Keratinocyte (primary cell): ENCODE measurements around the gene ARRB1. TPM values are rescaled to one million over a fixed set of nuclear protein-coding genes. Genes with fewer than 3 reads are reported as not detected.
"Not testable (repeated sequence)": the region's sequence is repeated elsewhere in the genome, so short reads cannot be mapped to it uniquely, and the experiment has no call there.

ENCODE experiments used
- DNase-seq: peaks from one replicate; pipeline ENCODE4 v3.0.0-alpha.2; 2011; ENCODE audit warnings: low read depth, missing footprints, low spot score
- FAIRE-seq: peaks from 2 replicates; lab custom pipeline; 2011; peaks lifted over from hg19 to GRCh38; lab: Jason Lieb, UNC
- H2AFZ ChIP-seq: 2 replicates; pipeline ENCODE4 v1.6.0; 2012; ENCODE audit warnings: low read length, control low read depth, inconsistent platforms; ENCODE audit not compliant: control insufficient read depth
- H3K27ac ChIP-seq: 2 replicates; pipeline ENCODE4 v1.5.1; 2011; ENCODE audit warnings: low read length; ENCODE audit not compliant: control insufficient read depth, insufficient read depth
- H3K27me3 ChIP-seq: 3 replicates; pipeline ENCODE4 v1.6.0; 2011; ENCODE audit warnings: low read length; ENCODE audit not compliant: control insufficient read depth, insufficient read depth; ENCODE audit errors: extremely low read depth
- H3K36me3 ChIP-seq, 2 experiments: 2 replicates in 1 of 2; 3 replicates in 1 of 2; pipeline ENCODE4 v1.5.1; 2011; ENCODE audit warnings: low read length in 2 of 2, mild to moderate bottlenecking in 1 of 2; ENCODE audit not compliant: control insufficient read depth in 2 of 2, insufficient read depth in 2 of 2; ENCODE audit errors: extremely low read depth in 1 of 2
- H3K4me1 ChIP-seq: 3 replicates; pipeline ENCODE4 v1.5.1; 2011; ENCODE audit warnings: low read length; ENCODE audit not compliant: control insufficient read depth, insufficient read depth; ENCODE audit errors: extremely low read depth
- H3K4me2 ChIP-seq: 3 replicates; pipeline ENCODE4 v1.6.0; 2011; ENCODE audit warnings: low read depth, low read length; ENCODE audit not compliant: control insufficient read depth, insufficient read depth; ENCODE audit errors: extremely low read depth
- H3K4me3 ChIP-seq, 3 experiments: fragments of 200-600 bp in 1 of 3; sonication (generic) in 1 of 3; 2 replicates in 2 of 3; 3 replicates in 1 of 3; pipeline ENCODE4 v1.5.1; 2011 to 2016; ENCODE audit warnings: low read length in 3 of 3, mild to moderate bottlenecking in 3 of 3, control low read depth in 2 of 3, inconsistent platforms in 1 of 3, low read depth in 1 of 3, mixed read lengths in 1 of 3, mixed run types in 1 of 3, moderate library complexity in 1 of 3; ENCODE audit not compliant: control insufficient read depth in 2 of 3, insufficient read depth in 2 of 3; ENCODE audit errors: extremely low read depth in 1 of 3
- H3K79me2 ChIP-seq: 2 replicates; pipeline ENCODE4 v1.6.0; 2012; ENCODE audit warnings: low read length; ENCODE audit not compliant: control insufficient read depth, insufficient read depth
- H3K9ac ChIP-seq: 3 replicates; pipeline ENCODE4 v1.6.0; 2011; ENCODE audit warnings: low read length; ENCODE audit not compliant: control insufficient read depth, insufficient read depth; ENCODE audit errors: extremely low read depth
- H3K9me1 ChIP-seq: 3 replicates; pipeline ENCODE4 v1.6.0; 2011; ENCODE audit warnings: low read length; ENCODE audit not compliant: control insufficient read depth, insufficient read depth; ENCODE audit errors: extremely low read depth
- H3K9me3 ChIP-seq: 2 replicates; pipeline ENCODE4 v1.5.1; 2012; ENCODE audit warnings: low read depth, low read length; ENCODE audit not compliant: control insufficient read depth
- H4K20me1 ChIP-seq: 3 replicates; pipeline ENCODE4 v1.6.0; 2011; ENCODE audit warnings: low read length; ENCODE audit not compliant: control insufficient read depth, insufficient read depth; ENCODE audit errors: extremely low read depth
- EZH2 ChIP-seq: IDR thresholded peaks from one replicate; pipeline ENCODE4 v1.6.1; 2012; ENCODE audit warnings: inconsistent platforms, mild to moderate bottlenecking, low read length, moderate library complexity
- dilution Hi-C: fragments of 300-500 bp; cut with MboI; formaldehyde crosslinking; loops from one replicate; pipeline ENCODE4 v1.7.0; 2020; ENCODE audit warnings: low sequenced_read_pairs; ENCODE audit not compliant: extremely low pct_ligation_motif_present
- polyA plus RNA-seq, 5 experiments: library from polyadenylated mRNA; depleted of rRNA in 3 of 5; stranded (reverse) in 3 of 5; stranded (forward) in 1 of 5; unstranded in 1 of 5; fragments of >200 nt; gene quantifications; 1 replicate in 1 of 5; 2 replicates in 3 of 5; 3 replicates in 1 of 5; pipeline versions ENCODE4 v1.2.1 to v1.2.3, GENCODE V29; 2011 to 2012; ENCODE audit warnings: missing spikeins in 2 of 5, low read depth in 1 of 5, low replicate concordance in 1 of 5
- TF ChIP-seq, protein P1 (sequence below), 3 experiments: IDR thresholded peaks in 1 of 3; conservative IDR thresholded peaks in 1 of 3; optimal IDR thresholded peaks in 1 of 3; 2 replicates in 2 of 3; 3 replicates in 1 of 3; pipeline versions ENCODE3 to v1.5.1; 2011; ENCODE audit warnings: low read length in 3 of 3, mild to moderate bottlenecking in 3 of 3, moderate library complexity in 2 of 3, control low read depth in 1 of 3, inconsistent platforms in 1 of 3; ENCODE audit not compliant: insufficient read depth in 2 of 3; ENCODE audit errors: extremely low read depth in 1 of 3

Gene ARRB1
- polyA plus RNA-seq, 1 donor (not counting 4 experiments of a cell fraction or from before 2014, with no cell fraction given), result 0.94 TPM

DNA sequence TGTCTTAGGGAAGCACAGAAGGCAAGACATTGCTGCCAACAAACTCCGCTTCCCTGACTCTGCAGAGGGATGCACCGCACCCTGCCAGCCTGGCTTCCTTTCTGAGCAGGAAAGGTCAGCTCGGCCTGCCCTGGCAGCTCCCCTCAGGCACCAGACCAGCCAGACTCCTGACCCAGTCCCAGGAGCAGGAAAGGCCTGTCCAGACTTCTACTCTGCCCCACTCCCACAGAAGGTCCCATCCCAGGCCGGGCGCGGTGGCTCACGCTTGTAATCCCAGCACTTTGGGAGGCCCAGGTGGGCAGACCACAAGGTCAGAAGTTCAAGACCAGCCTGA lies 17.7 kb downstream of the ARRB1 start:
- H3K79me2 ChIP-seq, result no peaks in the 10 kb centered on the region
- no peaks in the 10 kb centered on the region for H3K27me3 ChIP-seq
- dilution Hi-C loops, result no loop called here
- no peak overlapping the region for H3K4me2 ChIP-seq
- no peaks in the 10 kb centered on the region for H4K20me1 ChIP-seq
- FAIRE-seq (no peak), DNase-seq (no peak)
- H3K4me1 ChIP-seq, result peaks cover 23% of the 10 kb centered on the region
- no peak overlapping the region for H3K4me3 ChIP-seq
- H2AFZ ChIP-seq, result no peak overlapping the region
- H3K9me1 ChIP-seq, result no peaks in the 10 kb centered on the region
- no peak overlapping the region for H3K27ac ChIP-seq
- TF ChIP-seq, protein P1, sequence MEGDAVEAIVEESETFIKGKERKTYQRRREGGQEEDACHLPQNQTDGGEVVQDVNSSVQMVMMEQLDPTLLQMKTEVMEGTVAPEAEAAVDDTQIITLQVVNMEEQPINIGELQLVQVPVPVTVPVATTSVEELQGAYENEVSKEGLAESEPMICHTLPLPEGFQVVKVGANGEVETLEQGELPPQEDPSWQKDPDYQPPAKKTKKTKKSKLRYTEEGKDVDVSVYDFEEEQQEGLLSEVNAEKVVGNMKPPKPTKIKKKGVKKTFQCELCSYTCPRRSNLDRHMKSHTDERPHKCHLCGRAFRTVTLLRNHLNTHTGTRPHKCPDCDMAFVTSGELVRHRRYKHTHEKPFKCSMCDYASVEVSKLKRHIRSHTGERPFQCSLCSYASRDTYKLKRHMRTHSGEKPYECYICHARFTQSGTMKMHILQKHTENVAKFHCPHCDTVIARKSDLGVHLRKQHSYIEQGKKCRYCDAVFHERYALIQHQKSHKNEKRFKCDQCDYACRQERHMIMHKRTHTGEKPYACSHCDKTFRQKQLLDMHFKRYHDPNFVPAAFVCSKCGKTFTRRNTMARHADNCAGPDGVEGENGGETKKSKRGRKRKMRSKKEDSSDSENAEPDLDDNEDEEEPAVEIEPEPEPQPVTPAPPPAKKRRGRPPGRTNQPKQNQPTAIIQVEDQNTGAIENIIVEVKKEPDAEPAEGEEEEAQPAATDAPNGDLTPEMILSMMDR (optimal IDR thresholded peaks at IDR 0.05 in 1 of 3, IDR thresholded peaks at IDR 0.05 in 1 of 3, conservative IDR thresholded peaks at IDR 0.05 in 1 of 3; ENCODE audit: extremely low read depth in 1 of 3, insufficient read depth in 2 of 3, low read length in 3 of 3), result no peak
- TF ChIP-seq EZH2, result no peak
- H3K9ac ChIP-seq, result no peak overlapping the region
- no peaks in the 10 kb centered on the region for H3K9me3 ChIP-seq
- no peaks in the 10 kb centered on the region for H3K36me3 ChIP-seq

DNA sequence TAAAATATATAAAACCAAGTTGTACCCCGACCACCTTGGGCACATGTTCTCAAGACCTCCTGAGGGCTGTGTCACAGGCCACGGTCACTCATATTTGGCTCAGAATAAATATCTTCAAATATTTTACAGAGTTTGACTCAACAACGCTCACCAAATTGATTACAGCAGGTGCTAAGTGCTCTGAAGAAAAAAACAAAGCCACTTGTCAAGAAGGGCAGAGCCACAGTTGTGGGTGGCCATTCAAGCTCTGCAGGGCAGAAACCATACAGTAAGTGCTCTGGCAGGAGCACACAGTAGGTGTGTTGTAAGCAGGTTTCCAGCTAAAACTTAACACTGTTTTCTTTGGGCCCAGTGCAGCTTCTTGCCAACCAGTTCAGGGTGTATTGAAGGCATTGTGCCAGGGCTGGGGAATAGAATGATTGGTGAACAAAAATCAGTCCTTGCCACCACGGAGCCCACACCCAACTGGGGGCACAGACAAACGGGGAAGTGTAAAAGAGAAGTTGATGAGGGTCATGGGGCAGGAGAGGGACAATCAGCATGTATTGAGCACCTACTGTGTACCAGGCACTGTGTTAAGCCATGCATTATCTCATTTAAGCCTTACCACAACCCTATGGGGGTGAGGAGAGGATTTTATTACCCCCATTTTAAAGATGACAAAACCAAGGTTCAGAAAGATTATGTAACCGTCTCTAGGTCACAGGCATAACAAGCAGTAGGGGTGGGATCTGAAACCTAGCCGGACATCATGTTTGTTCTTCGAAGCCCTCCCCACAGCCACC lies 18.2 kb downstream of the ARRB1 start:
- dilution Hi-C loops, result no loop called here

DNA sequence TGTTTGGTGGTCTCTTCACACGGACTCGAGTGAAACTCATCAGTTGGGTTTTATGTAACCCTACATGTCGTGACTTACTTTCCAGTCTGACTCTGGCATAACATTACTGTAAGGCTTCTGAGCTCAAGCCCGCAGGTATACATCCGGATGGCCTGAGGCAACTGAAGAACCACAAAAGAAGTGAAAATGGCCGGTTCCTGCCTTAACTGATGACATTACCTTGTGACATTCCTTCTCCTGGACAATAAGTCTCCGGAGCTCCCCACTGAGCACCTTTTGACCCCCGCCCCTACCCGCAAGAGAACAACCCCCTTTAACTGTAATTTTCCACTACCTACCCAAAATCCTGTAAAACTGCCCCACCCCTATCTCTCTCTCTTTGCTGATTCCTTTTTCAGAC lies 19.7 kb downstream of the ARRB1 start:
- DNase-seq, H3K36me3 ChIP-seq, H3K4me3 ChIP-seq, H3K4me1 ChIP-seq, H3K9me3 ChIP-seq, dilution Hi-C loops, H3K27me3 ChIP-seq, H3K4me2 ChIP-seq, H4K20me1 ChIP-seq, H3K27ac ChIP-seq, H3K9me1 ChIP-seq, FAIRE-seq, H3K79me2 ChIP-seq, H2AFZ ChIP-seq, H3K9ac ChIP-seq: not testable (repeated sequence)

More for the DNA sequence above, 18.2 kb downstream of the ARRB1 start:
- H2AFZ ChIP-seq, result no peak overlapping the region
- H3K9me1 ChIP-seq, result no peaks in the 10 kb centered on the region
- no peak for TF ChIP-seq EZH2
- TF ChIP-seq, protein P1 (optimal IDR thresholded peaks at IDR 0.05 in 1 of 3, IDR thresholded peaks at IDR 0.05 in 1 of 3, conservative IDR thresholded peaks at IDR 0.05 in 1 of 3; ENCODE audit: extremely low read depth in 1 of 3, insufficient read depth in 2 of 3, low read length in 3 of 3), result no peak
- no peaks in the 10 kb centered on the region for H3K9me3 ChIP-seq
- H4K20me1 ChIP-seq, result no peaks in the 10 kb centered on the region
- no peaks in the 10 kb centered on the region for H3K36me3 ChIP-seq
- no peak overlapping the region for H3K4me3 ChIP-seq
- no peak overlapping the region for H3K9ac ChIP-seq
- H3K4me2 ChIP-seq, result no peak overlapping the region
- FAIRE-seq (no peak), DNase-seq (no peak)
- no peaks in the 10 kb centered on the region for H3K27me3 ChIP-seq
- no peak overlapping the region for H3K27ac ChIP-seq
- H3K4me1 ChIP-seq, result peaks cover 22% of the 10 kb centered on the region
- no peaks in the 10 kb centered on the region for H3K79me2 ChIP-seq

DNA sequence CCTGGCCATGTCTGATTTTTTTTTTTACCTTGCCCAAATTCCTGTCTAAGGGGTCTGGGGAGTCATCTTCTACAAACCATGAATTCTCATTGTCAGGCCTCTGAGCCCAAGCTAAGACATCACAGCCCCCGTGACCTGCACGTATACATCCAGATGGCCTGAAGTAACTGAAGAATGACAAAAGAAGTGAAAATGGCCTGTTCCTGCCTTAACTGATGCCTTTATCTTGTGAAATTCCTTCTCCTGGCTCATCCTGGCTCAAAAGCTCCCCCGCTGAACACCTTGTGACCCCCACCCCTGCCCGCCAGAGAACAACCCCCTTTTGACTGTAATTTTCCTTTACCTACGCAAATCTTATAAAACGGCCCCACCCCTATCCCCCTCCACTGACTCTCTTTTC lies 20.2 kb downstream of the ARRB1 start:
- H4K20me1 ChIP-seq, H3K27me3 ChIP-seq, H3K79me2 ChIP-seq, dilution Hi-C loops, H3K9ac ChIP-seq, H3K27ac ChIP-seq, H3K36me3 ChIP-seq, DNase-seq, H2AFZ ChIP-seq, H3K9me1 ChIP-seq, FAIRE-seq, H3K4me3 ChIP-seq, H3K9me3 ChIP-seq, H3K4me2 ChIP-seq: not testable (repeated sequence)
- H3K4me1 ChIP-seq, result peaks cover 11% of the 10 kb centered on the region
